ENCODE data around the gene ZNF664.

Gene ZNF664

GRCh38 chr12:123960029-123960735 lies 12.8 kb upstream of the ZNF664 start:
- no peak for DNase-seq

GRCh38 chr12:123960856-123961255 lies 12.2 kb upstream of the ZNF664 start:
- DNase-seq: no peak

GRCh38 chr12:123961585-123962345 lies 11.2 kb upstream of the ZNF664 start:
- DNase-seq: no peak

- no peak for DNase-seq
Measured at GRCh38 chr12:123962513-123962912, 10.5 kb upstream of the ZNF664 start.

GRCh38 chr12:123963821-123964220 lies 9.2 kb upstream of the ZNF664 start:
- no peak for DNase-seq

GRCh38 chr12:123965382-123965781 lies 7.6 kb upstream of the ZNF664 start:
- no peak for DNase-seq

- DNase-seq: no peak
Measured at GRCh38 chr12:123966596-123966995, 6.4 kb upstream of the ZNF664 start.

GRCh38 chr12:123967121-123967586 lies 5.9 kb upstream of the ZNF664 start:
- no peak for DNase-seq

GRCh38 chr12:123971449-123971769 lies 1.6 kb upstream of the ZNF664 start:
- DNase-seq: no peak

GRCh38 chr12:123971770-123972456 lies 1.1 kb upstream of the ZNF664 start:
- peak; percentile 13 for DNase-seq

GRCh38 chr12:123973552-123974341 lies 732 bp downstream of the ZNF664 start:
- DNase-seq: no peak

GRCh38 chr12:123976227-123976826 lies 3.3 kb downstream of the ZNF664 start:
- no peak for DNase-seq

GRCh38 chr12:123979566-123979965 lies 6.6 kb downstream of the ZNF664 start:
- DNase-seq: no peak

GRCh38 chr12:123982269-123982668 lies 9.3 kb downstream of the ZNF664 start:
- DNase-seq: no peak

GRCh38 chr12:123983822-123984485 lies 10.9 kb downstream of the ZNF664 start:
- peak; percentile 16 for DNase-seq

GRCh38 chr12:123984903-123985302 lies 11.9 kb downstream of the ZNF664 start:
- DNase-seq: no peak

GRCh38 chr12:123986374-123986965 lies 13.5 kb downstream of the ZNF664 start:
- DNase-seq: no peak

- no peak for DNase-seq
Measured at GRCh38 chr12:123987022-123987421, 14.0 kb downstream of the ZNF664 start.

- no peak for DNase-seq
Measured at GRCh38 chr12:123989168-123989567, 16.2 kb downstream of the ZNF664 start.

GRCh38 chr12:123989753-123990152 lies 16.7 kb downstream of the ZNF664 start:
- no peak for DNase-seq

- DNase-seq: no peak
Measured at GRCh38 chr12:123990511-123990910, 17.5 kb downstream of the ZNF664 start.

Data from NCI-H1092 treated with DMSO at 0.1 percent for 48 hours (cell line).